CD4-positive, alpha-beta T cell treated with Interleukin-4 for 4 hours (primary cell): ENCODE measurements around the gene ITPRID1.
"Not testable (repeated sequence)": the region's sequence is repeated elsewhere in the genome, so short reads cannot be mapped to it uniquely, and the experiment has no call there.

Experiments used
- DNase-seq: peaks from one replicate; pipeline ENCODE4 v3.0.0-alpha.2; 2020

Gene ITPRID1

DNA sequence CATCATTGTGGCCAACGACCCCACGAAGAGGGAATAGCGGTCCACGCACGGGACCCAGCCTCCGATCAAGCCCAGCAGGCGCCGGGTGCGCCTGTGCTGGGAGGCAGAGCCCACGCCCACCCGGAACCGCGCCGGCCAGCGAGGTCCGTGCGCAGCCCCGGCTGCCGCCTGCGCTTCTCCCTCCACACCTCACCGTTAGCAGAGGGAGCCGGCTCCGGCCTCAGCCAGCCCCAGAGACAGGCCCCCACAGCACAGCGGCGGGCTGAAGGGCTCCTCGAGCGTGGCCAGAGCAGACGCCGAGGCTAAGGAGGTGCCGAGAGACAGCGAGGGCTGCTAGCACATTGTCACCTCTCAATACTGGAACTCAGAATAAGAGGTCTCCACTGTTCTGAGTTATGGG lies 3.6 kb downstream of the ITPRID1 start:
- no peak for DNase-seq

DNA sequence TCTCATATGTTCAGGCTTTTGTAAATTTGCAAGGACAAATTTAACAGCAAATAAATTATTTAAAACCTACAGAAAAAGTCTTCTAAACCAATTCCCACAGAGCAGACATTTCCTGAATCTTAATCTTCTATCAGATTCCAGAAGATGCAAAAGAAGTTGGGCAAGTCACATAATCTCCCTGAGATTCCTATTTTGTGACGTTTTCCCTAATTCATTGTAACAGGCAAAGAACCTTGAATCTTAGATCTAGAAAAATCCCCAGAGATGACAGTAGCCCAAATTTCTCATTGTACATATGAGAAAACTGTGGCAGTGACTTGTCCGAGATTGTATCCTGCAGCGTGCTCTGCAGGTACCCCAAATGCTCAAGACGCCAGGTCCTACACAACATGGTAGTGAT lies 4.9 kb downstream of the ITPRID1 start:
- no peak for DNase-seq

DNA sequence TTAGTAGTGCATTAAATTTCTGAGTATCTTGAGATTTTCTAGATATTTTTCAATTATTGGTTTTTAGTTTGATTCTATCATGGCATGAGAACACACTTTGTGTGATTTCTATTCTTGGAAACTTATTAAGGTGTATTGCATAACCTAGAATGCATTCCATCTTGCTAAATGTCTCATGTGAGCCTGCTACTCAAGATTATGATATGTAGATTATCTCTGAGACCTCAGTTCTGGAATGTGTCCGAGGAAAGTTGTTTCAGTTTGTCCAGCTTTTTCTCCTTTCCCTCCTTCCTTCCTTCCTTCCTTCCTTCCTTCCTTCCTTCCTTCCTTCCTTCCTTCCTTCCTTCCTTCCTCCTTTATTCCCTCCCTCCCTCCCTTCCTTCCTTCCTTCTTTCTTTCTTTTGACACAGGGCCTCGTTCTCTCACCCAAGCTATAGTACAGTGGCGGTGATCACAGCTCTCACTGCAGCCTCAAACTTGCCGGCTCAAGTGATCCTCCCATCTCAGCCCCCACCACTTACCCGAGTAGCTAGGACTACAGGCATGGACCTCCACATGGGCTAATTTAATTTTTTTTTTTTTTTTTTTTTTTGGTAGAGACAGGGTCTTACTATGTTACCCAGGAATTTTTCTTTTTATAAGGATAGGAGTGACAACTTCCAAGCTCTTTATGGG lies 7.6 kb downstream of the ITPRID1 start:
- DNase-seq: no peak

DNA sequence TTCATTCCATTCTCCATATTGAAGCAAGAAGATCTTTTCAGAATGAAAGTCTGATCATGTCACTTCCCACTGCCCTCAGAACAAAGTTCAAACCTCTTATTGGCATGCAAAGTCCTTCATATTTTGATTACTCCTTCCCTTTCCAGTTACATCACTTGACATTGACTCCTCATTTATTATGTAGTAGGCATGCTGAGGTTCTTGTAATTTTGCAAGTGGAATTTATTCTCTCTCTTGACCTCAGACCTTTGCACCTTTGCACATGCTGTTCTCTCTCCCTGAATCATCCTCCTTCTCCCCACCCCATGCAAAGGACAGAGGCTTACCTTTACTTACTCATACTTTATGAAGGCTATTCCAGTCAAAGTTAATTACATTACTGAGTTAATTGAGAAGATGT lies 13.0 kb downstream of the ITPRID1 start:
- DNase-seq: no peak

DNA sequence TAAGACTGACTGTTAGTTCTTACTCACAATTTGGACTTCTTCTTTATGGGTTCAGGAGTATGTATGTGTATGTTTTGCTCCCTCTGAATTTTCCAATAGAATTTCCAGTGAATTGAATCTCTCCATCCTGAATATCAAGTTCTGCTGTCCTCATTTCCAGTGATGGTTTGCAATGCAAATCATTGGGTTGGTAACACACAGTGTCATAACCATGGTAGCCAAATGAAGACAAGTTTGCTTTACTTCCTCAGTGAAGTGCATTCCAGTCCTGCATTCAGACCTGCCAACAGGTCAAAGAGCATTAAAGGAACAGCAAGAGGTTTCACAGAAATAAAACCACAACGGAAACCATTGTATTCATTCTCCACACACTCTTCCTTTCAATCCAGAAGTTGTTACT lies 15.2 kb downstream of the ITPRID1 start:
- DNase-seq: no peak

DNA sequence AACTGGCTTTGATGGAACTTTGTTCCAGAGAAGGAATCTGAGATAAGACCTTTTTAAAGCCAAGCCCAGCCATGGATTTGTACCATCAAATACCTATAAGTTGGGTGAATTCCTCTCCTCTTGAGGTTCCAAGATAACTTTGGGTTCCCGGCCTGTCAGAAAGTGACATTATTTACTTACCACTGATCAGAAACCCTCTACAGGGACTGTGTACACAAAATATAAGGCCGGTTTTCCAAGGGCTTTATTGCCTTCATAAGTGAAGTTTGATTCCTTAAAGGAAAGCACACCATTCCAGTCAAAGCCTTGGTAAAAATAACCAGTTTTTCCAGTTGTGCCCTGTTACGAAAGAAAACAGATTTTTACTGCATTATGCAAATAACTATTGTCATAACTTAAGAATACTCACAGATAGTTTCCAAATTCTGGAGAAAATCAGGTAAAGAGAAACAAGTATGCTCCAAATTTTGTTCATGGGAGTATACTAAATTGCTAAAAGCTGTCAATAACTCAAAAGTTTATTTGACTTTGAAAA lies 26.8 kb downstream of the ITPRID1 start:
- not testable (repeated sequence) for DNase-seq

DNA sequence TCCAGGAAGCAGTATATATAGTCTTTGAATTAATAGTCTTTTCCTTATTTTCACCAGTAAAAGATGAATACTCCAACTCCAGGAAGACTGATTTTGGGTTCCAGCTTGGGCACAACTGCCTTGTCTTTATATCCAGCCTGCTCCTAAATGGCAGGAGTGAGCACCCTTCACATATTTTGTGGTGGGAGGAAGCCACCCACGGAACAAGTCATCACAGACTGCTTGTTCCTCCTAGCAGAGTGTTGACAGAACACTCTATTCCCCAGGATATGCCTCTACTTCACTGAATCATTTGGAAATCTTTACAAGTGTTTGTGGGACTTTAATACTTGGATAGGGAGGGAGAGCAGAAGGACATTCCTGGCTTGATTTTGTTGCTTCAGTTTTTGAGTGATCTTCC lies 31.7 kb downstream of the ITPRID1 start:
- no peak for DNase-seq

GRCh38 chr7:31549611-31550010 lies 35.7 kb downstream of the ITPRID1 start:
- DNase-seq: no peak

GRCh38 chr7:31550432-31550831 lies 36.5 kb downstream of the ITPRID1 start:
- no peak for DNase-seq

DNA sequence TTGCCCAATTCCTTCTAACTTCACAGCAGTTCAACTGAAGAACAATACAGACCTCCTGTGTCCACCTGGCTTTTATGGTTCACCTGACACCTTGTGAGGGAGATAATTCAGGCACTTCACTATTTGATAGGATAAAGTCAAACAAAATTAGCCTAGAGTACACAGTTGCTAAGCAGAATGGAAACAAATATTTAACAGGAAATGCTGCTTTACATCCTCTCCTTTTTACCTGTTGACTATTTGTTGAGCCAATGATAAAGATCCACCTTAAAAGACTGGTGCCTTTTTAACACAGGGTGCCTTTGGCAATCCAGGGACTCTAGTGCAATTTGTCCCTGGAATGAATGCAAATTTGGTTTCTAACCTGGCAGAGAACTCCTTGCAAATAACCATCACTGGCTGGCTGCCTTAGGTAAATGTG lies 39.8 kb downstream of the ITPRID1 start:
- no peak for DNase-seq

DNA sequence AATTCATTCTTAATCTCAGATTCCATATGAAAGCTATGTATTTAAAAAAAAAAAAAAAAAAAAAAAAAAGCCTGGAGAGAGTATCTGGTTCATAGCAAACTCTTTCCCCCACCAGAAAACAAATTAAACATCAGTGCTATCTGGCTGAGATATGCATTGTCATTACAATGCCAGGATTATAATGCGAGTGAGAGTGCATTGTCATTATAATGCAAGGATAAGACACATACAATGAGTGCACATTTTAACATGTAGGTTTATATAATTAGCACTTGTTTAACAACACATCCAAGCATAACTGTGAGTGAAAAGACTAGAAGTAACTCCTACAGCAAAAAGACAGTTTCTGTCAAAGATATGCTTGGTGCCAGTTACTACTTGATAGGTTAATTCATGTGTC lies 48.1 kb downstream of the ITPRID1 start:
- DNase-seq: no peak

- DNase-seq: no peak
These were observed 49.6 kb downstream of the ITPRID1 start for GRCh38 chr7:31563522-31563921.

DNA sequence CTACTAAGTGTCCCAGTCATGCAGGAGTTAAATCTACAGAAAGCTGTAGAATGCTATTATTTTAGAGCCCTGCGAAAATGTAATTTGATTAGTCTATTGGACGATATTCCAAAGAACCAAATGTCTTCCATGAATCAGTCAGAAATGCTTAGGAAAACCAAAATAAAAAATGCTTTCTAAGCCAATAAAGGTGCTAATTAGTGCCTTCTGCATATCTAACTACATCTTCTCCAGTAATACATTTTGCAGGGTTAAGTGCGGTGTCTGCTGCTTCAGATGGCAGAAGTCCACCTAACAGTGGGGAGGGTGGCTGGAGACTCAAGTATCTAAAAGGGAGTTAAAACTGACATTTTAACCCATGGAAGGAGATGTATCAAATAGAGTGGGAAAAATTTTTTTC lies 50.1 kb downstream of the ITPRID1 start:
- DNase-seq: no peak

DNA sequence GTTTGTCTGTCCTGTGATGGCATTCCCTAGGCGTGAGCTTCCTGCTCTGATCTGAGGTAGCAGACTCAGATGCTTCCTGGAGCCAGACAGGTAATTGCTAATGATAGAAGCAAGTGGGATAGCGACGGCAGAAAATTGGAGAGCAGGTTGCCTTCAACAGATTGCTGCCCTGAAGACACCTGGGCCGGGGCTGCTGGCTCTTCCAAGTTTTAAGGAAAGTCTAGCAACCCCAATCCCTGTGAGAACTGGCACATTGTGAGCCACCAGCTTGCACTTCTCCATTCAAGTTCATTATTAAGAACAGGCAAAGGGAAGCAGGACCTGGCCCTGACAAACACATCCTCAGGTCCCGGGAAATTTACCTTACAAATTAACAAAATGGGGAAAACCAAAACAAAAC lies 50.8 kb downstream of the ITPRID1 start:
- no peak for DNase-seq

- DNase-seq: no peak
These were observed 55.6 kb downstream of the ITPRID1 start for GRCh38 chr7:31569528-31569927.

GRCh38 chr7:31583526-31583925 lies 69.6 kb downstream of the ITPRID1 start:
- no peak for DNase-seq

DNA sequence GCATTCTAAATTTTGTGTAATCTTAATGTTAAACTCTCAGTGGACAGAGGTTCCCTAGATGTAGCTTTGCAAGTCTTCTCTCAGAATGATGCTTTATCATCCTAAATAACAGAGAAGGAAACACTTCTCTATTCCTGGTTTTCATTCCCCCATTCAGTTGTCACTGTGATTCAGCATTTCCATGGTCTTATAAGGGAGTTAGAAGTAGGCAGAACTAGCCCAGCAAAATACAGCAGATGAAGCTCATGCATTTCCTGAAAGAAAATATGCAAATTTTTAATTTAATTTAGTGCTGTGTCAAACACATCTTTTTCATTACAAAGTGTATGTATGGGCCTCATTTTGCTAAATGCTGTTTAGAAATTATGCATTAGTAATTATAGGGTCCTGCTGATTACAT lies 70.1 kb downstream of the ITPRID1 start:
- DNase-seq: no peak

DNA sequence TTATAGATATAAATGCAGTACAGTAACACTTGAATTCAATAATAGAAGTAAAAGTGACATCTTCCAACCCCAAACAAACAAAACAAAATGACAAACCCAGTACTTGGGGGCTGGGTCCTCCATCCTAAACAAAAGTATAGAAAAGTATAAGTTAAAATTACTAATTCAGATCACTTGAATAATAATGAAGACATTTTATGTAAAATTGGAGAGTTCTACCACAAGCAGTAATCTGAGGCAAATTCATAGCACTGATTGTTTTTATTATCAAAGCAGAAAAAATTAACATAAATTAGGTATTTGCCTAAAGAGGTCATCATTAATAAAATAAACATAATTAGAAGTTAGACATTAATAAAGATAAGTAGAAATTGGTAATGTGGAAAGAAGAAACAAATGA lies 81.5 kb downstream of the ITPRID1 start:
- no peak for DNase-seq

GRCh38 chr7:31602041-31602625 lies 88.2 kb downstream of the ITPRID1 start:
- no peak for DNase-seq

- no peak for DNase-seq
These were observed 89.2 kb downstream of the ITPRID1 start for GRCh38 chr7:31603046-31603445.

DNA sequence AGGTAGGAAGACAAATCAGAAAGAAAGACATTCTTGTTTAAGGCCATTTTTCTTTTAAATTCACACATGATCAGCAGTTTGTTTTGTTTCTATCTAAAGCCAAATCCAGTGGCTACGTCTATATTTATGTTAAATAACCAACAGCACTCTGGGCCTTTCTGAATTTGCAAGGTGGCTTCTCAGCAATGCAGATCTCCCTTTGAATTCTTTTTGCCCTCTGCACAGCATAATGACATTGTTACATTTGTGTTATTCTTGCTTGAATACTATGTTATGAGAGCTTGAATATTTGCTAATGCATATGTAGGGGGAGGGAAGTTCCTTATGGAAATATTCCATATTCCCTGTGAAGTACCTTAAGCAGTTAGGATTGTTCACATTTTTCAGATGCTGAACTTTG lies 99.7 kb downstream of the ITPRID1 start:
- no peak for DNase-seq

GRCh38 chr7:31633467-31633866 lies 119.6 kb downstream of the ITPRID1 start:
- DNase-seq: no peak

GRCh38 chr7:31633894-31634494 lies 120.1 kb downstream of the ITPRID1 start:
- DNase-seq: no peak

DNA sequence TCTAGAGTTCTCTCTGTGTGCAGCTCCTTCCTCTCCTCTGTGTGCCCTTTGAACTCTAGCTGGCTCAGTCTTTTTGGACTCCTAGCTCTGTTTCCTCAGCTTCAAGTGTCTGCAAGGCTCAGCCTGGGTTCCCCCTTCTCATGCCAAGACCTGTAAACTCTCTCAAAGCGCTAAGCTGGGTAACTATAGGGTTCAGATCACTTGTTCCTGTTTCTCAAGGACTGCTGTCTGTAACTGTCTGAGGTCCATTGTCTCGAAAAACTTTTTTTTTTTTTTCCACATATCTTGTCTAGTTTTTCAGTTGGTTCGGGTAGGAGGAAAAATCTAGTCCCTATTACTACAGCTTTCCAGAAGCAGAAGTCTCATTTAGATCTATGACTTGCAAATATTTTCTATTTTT lies 126.5 kb downstream of the ITPRID1 start:
- no peak for DNase-seq
